Liver (tissue), 9 donors: ENCODE measurements around the gene TTYH1. TPM values are rescaled to one million over a fixed set of nuclear protein-coding genes. Genes with fewer than 3 reads are reported as not detected.

ENCODE experiments used
- DNase-seq: peaks from one replicate; pipeline ENCODE4 v3.0.0-alpha.2; 2017; ENCODE audit warnings: low spot score
- H3K27ac ChIP-seq, 2 donors: one replicate each; pipeline ENCODE4 v1.7.0; 2013; ENCODE audit warnings: inconsistent platforms in 2 of 2, low read length in 2 of 2, control low read depth in 1 of 2, low read depth in 1 of 2, mild to moderate bottlenecking in 1 of 2
- H3K27me3 ChIP-seq, 4 donors: one replicate each; pipeline versions ENCODE4 v1.6.1 to v1.7.0; 2013; ENCODE audit warnings: low read length in 3 of 4, inconsistent platforms in 1 of 4, mild to moderate bottlenecking in 1 of 4, moderate library complexity in 1 of 4; ENCODE audit not compliant: control insufficient read depth in 4 of 4, insufficient read depth in 4 of 4
- H3K36me3 ChIP-seq, 4 donors: one replicate each; pipeline versions ENCODE4 v1.6.1 to v1.7.0; 2013; ENCODE audit warnings: low read length in 3 of 4, mild to moderate bottlenecking in 3 of 4, low read depth in 1 of 4, moderate library complexity in 1 of 4; ENCODE audit not compliant: control insufficient read depth in 4 of 4, insufficient read depth in 3 of 4
- H3K4me1 ChIP-seq, 4 donors: one replicate each; pipeline versions ENCODE4 v1.6.1 to v1.7.0; 2013; ENCODE audit warnings: low read length in 3 of 4, mild to moderate bottlenecking in 3 of 4, moderate library complexity in 1 of 4; ENCODE audit not compliant: control insufficient read depth in 4 of 4, insufficient read depth in 4 of 4
- H3K4me3 ChIP-seq, 3 donors: one replicate each; pipeline versions ENCODE4 v1.6.1 to v1.7.0; 2013; ENCODE audit warnings: low read length in 3 of 3, control low read depth in 1 of 3, low read depth in 1 of 3, mild to moderate bottlenecking in 1 of 3
- H3K9ac ChIP-seq, 2 donors: one replicate each; pipeline ENCODE4 v1.7.0; 2013; ENCODE audit warnings: low read length in 2 of 2, mild to moderate bottlenecking in 2 of 2, moderate library complexity in 2 of 2, control low read depth in 1 of 2, low read depth in 1 of 2
- H3K9me3 ChIP-seq, 4 donors: one replicate each; pipeline versions ENCODE4 v1.6.1 to v1.7.0; 2013; ENCODE audit warnings: low read length in 3 of 4; ENCODE audit not compliant: control insufficient read depth in 4 of 4
- ATF3 ChIP-seq: IDR thresholded peaks from 2 replicates; pipeline ENCODE4 v1.6.1; 2016; ENCODE audit warnings: antibody characterized with exemption
- CTCF ChIP-seq: fragments of 150-350 bp; IDR thresholded peaks from 2 replicates; pipeline ENCODE4 v1.5.1; 2017; ENCODE audit warnings: improper control_type of control experiment, low read depth, low read length; ENCODE audit not compliant: missing input control
- EGR1 ChIP-seq, 2 donors: IDR thresholded peaks; 2 replicates each; pipeline ENCODE4 v1.6.1; 2016 to 2018; ENCODE audit warnings: antibody characterized with exemption in 2 of 2, low read depth in 2 of 2
- FOXA2 ChIP-seq: IDR thresholded peaks from 2 replicates; pipeline ENCODE4 v1.6.1; 2016; ENCODE audit warnings: antibody characterized with exemption
- GABPA ChIP-seq, 2 donors: IDR thresholded peaks in 1 of 2; conservative IDR thresholded peaks in 1 of 2; 2 replicates each; pipeline ENCODE4 v1.6.1; 2016; ENCODE audit warnings: antibody characterized with exemption in 2 of 2, mild to moderate bottlenecking in 1 of 2, moderate library complexity in 1 of 2
- HNF4A ChIP-seq, 2 donors: conservative IDR thresholded peaks; 2 replicates each; pipeline ENCODE4 v1.6.1; 2016; ENCODE audit warnings: antibody characterized with exemption in 2 of 2, mild to moderate bottlenecking in 2 of 2
- HNF4G ChIP-seq: IDR thresholded peaks from 2 replicates; pipeline ENCODE4 v1.6.1; 2016; ENCODE audit warnings: antibody characterized with exemption
- JUND ChIP-seq, 2 donors: IDR thresholded peaks; 2 replicates each; pipeline ENCODE4 v1.6.1; 2016; ENCODE audit warnings: antibody characterized with exemption in 2 of 2
- MAX ChIP-seq: IDR thresholded peaks from 2 replicates; pipeline ENCODE4 v1.6.1; 2016; ENCODE audit warnings: antibody characterized with exemption
- NR2F2 ChIP-seq: IDR thresholded peaks from 2 replicates; pipeline ENCODE4 v1.6.1; 2016; ENCODE audit warnings: antibody characterized with exemption
- RAD21 ChIP-seq, 2 donors: IDR thresholded peaks; 2 replicates each; pipeline ENCODE4 v1.6.1; 2016; ENCODE audit warnings: antibody characterized with exemption in 2 of 2, mild to moderate bottlenecking in 2 of 2
- REST ChIP-seq: IDR thresholded peaks from 2 replicates; pipeline ENCODE4 v1.6.1; 2016; ENCODE audit warnings: antibody characterized with exemption, mild to moderate bottlenecking
- RXRA ChIP-seq, 2 donors: IDR thresholded peaks; 2 replicates each; pipeline ENCODE4 v1.6.1; 2017 to 2018; ENCODE audit warnings: antibody characterized with exemption in 2 of 2, mild to moderate bottlenecking in 1 of 2
- TAF1 ChIP-seq: conservative IDR thresholded peaks from 2 replicates; pipeline ENCODE4 v1.6.1; 2016; ENCODE audit warnings: antibody characterized with exemption, mild to moderate bottlenecking
- ZBTB33 ChIP-seq: IDR thresholded peaks from 2 replicates; pipeline ENCODE4 v1.6.1; 2016; ENCODE audit warnings: antibody characterized with exemption
- WGBS: extraction: QIAGEN DNeasy Blood & Tissue Kit; methylation state at CpG from one replicate; pipeline ENCODE4 v1.1.7; 2013; 5-methylcytosine and 5-hydroxymethylcytosine counted together
- polyA plus RNA-seq, 2 donors: library from polyadenylated mRNA; stranded (reverse) in 1 of 2; unstranded in 1 of 2; fragments of 200-250 nt in 1 of 2; fragments of >200 nt in 1 of 2; fragmentation: Nextera tagmentation in 1 of 2; extraction: Ambion mirVana in 1 of 2; gene quantifications; one replicate each; pipeline versions ENCODE4 v1.2.1 to v1.2.3, GENCODE V29; 2013 to 2015
- total RNA-seq, 2 donors: library from RNA; depleted of rRNA; stranded (reverse); fragments of >200 nt; gene quantifications; one replicate each; pipeline ENCODE4 v1.2.3, GENCODE V29; 2014
- donor health status: healthy.
- donor health status: healthy.
- donor health status: healthy.
- donor health status: healthy.
- donor health status: healthy.

The TTYH1 gene
- total and polyA plus RNA-seq, 4 donors: 0.28 to 1.1 (median 0.61) TPM

GRCh38 chr19:54376610-54377285, 38.5 kb upstream of the TTYH1 start:
- 66% methylated on average over 11 of the region's 11 CpGs for WGBS
- Histone ChIP-seq H3K27me3 (no peaks in the 10 kb centered on the region), H3K9me3 (peaks cover 0 to 5% (median 0%) of the 10 kb centered on the region in 4 donors), H3K4me1 (no peaks in the 10 kb centered on the region), H3K36me3 (no peaks in the 10 kb centered on the region), H3K9ac (no peak overlapping the region), H3K27ac (no peak overlapping the region), H3K4me3 (no peak overlapping the region)
- no peak for DNase-seq
- TF ChIP-seq CTCF: no peak
- no peak for TF ChIP-seq FOXA2
- no peak for TF ChIP-seq MAX
- no peak for TF ChIP-seq JUND (IDR thresholded peaks at IDR 0.05)
- TF ChIP-seq RXRA (IDR thresholded peaks at IDR 0.05): no peak
- TF ChIP-seq RAD21 (IDR thresholded peaks at IDR 0.05): no peak
- TF ChIP-seq REST: no peak
- no peak for TF ChIP-seq EGR1 (IDR thresholded peaks at IDR 0.05; ENCODE audit: low read depth in 2 of 2)
- TF ChIP-seq GABPA (IDR thresholded peaks at IDR 0.05 in 1 of 2, conservative IDR thresholded peaks at IDR 0.05 in 1 of 2): no peak
- TF ChIP-seq ATF3: no peak
- TF ChIP-seq HNF4G: no peak
- TF ChIP-seq ZBTB33: no peak
- TF ChIP-seq HNF4A (conservative IDR thresholded peaks at IDR 0.05): no peak
- no peak for TF ChIP-seq TAF1
- no peak for TF ChIP-seq NR2F2
